Karpas-422 (cell line): Measurements from ENCODE around the gene GLP2R. TPM values are rescaled to one million over a fixed set of nuclear protein-coding genes. Genes with fewer than 3 reads are reported as not detected.
"Not testable (repeated sequence)": the region's sequence is repeated elsewhere in the genome, so short reads cannot be mapped to it uniquely, and the experiment has no call there.

Experiments
- DNase-seq: peaks from one replicate; pipeline ENCODE4 v3.0.0-alpha.2; 2015
- H2AFZ ChIP-seq: fragments of 200-600 bp; sonication (generic); 2 replicates; pipeline ENCODE4 v1.6.1; 2014; ENCODE audit warnings: antibody characterized with exemption, low read length, mixed read lengths
- H3K27ac ChIP-seq: fragments of 200-600 bp; sonication (generic); 2 replicates; pipeline ENCODE4 v1.5.1; 2014; ENCODE audit warnings: mild to moderate bottlenecking, low read length, moderate library complexity
- H3K27me3 ChIP-seq: fragments of 200-600 bp; sonication (generic); 2 replicates; pipeline ENCODE4 v1.6.1; 2014; ENCODE audit warnings: low read length, mixed read lengths
- H3K36me3 ChIP-seq: fragments of 200-600 bp; sonication (generic); 2 replicates; pipeline ENCODE4 v1.6.1; 2014; ENCODE audit warnings: low read length, mixed read lengths; ENCODE audit not compliant: insufficient read depth
- H3K4me1 ChIP-seq: fragments of 200-600 bp; sonication (generic); 2 replicates; pipeline ENCODE4 v1.6.1; 2014; ENCODE audit warnings: mild to moderate bottlenecking, low read length, mixed read lengths
- H3K4me2 ChIP-seq: fragments of 200-600 bp; sonication (generic); 2 replicates; pipeline ENCODE4 v1.6.1; 2014; ENCODE audit warnings: low read length, low read depth, mild to moderate bottlenecking; ENCODE audit not compliant: poor library complexity, severe bottlenecking
- H3K4me3 ChIP-seq: fragments of 200-600 bp; sonication (generic); 2 replicates; pipeline ENCODE4 v1.5.1; 2014; ENCODE audit warnings: mild to moderate bottlenecking, antibody characterized with exemption, low read length, mixed read lengths
- H3K79me2 ChIP-seq: fragments of 200-600 bp; sonication (generic); 2 replicates; pipeline ENCODE4 v1.6.1; 2014; ENCODE audit warnings: mild to moderate bottlenecking, low read length, mixed read lengths
- H3K9ac ChIP-seq: fragments of 200-600 bp; sonication (generic); 2 replicates; pipeline ENCODE4 v1.6.0; 2014; ENCODE audit warnings: low read length
- H3K9me2 ChIP-seq: fragments of 200-600 bp; sonication (generic), shearing (Covaris generic); replicated peaks from 2 replicates; pipeline ENCODE4 v1.6.0; 2014; ENCODE audit warnings: mild to moderate bottlenecking, low read length, moderate library complexity; ENCODE audit not compliant: insufficient read depth
- H3K9me3 ChIP-seq: fragments of 300-700, 200-600 bp; sonication (generic); 2 replicates; pipeline ENCODE4 v1.6.1; 2014; ENCODE audit warnings: low read length, mixed read lengths
- H4K20me1 ChIP-seq: fragments of 200-600 bp; sonication (generic); 2 replicates; pipeline ENCODE4 v1.6.1; 2014; ENCODE audit warnings: mild to moderate bottlenecking, antibody characterized with exemption, low read length, low read depth; ENCODE audit not compliant: insufficient read depth
- total RNA-seq: library from RNA; depleted of rRNA; stranded (reverse); fragments of >200 nt; shearing (Covaris generic); gene quantifications from 2 replicates; pipeline ENCODE4 v1.2.3, GENCODE V29; 2014; ENCODE audit warnings: low replicate concordance; rRNA removed

GLP2R gene
- not detected in 2 replicates for total RNA-seq

GRCh38 chr17:9825641-9826150 is at the start of gene GLP2R:
TSS of gene GLP2R (plus strand) at chr17:9825924. CDS start at chr17:9826064, 140 bp downstream.
- no peaks in the 10 kb centered on the region for H3K9me2 ChIP-seq

GRCh38 chr17:9776911-9777310 is 48.8 kb upstream of the GLP2R start:
- Histone ChIP-seq H3K4me1 (no peaks in the 10 kb centered on the region), H4K20me1 (no peaks in the 10 kb centered on the region), H3K4me2 (no peak overlapping the region), H3K27ac (no peak overlapping the region), H3K9ac (no peak overlapping the region), H3K79me2 (no peaks in the 10 kb centered on the region), H2AFZ (no peak overlapping the region), H3K9me3 (no peaks in the 10 kb centered on the region), H3K36me3 (no peaks in the 10 kb centered on the region), H3K27me3 (no peaks in the 10 kb centered on the region), H3K9me2 (no peaks in the 10 kb centered on the region), H3K4me3 (no peak overlapping the region)
- DNase-seq = no peak

More at GRCh38 chr17:9825641-9826150, at the start of gene GLP2R:
- H3K4me1 ChIP-seq = no peaks in the 10 kb centered on the region
- H3K79me2 ChIP-seq = no peaks in the 10 kb centered on the region
- H3K4me2 ChIP-seq = no peak within 1 kb of the TSS
- no peaks in the 10 kb centered on the region for H3K27me3 ChIP-seq
- DNase-seq = no peak
- H4K20me1 ChIP-seq = no peaks in the 10 kb centered on the region
- no peak within 1 kb of the TSS for H3K4me3 ChIP-seq
- H3K9ac ChIP-seq = no peak within 1 kb of the TSS
- H3K9me3 ChIP-seq = no peaks in the 10 kb centered on the region
- no peak within 1 kb of the TSS for H3K27ac ChIP-seq
- no peaks in the 10 kb centered on the region for H3K36me3 ChIP-seq
- H2AFZ ChIP-seq = no peak within 1 kb of the TSS

DNA sequence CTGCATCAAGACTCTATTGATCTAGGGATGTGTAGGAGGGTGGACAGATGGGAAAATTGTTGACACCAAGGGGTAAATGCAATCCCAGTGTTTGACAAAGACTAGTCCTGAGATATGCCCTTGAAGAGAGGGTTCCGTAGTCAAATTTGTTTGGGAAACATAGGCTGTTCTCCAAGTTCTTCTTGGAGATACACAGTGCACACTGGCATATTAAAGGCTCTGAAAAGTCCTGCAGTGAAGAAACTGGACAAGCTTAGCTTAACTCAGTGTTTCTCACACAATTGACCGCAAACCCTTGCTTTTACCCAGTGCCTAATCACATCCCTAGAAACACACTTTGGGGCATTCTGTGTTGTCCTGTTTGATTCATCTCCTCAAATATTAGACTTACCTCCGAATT is 45.2 kb upstream of the GLP2R start:
- Histone ChIP-seq H2AFZ (no peak overlapping the region), H3K27ac (no peak overlapping the region), H3K79me2 (no peaks in the 10 kb centered on the region), H3K36me3 (no peaks in the 10 kb centered on the region), H3K4me3 (no peak overlapping the region), H3K4me1 (no peaks in the 10 kb centered on the region), H4K20me1 (no peaks in the 10 kb centered on the region), H3K9me2 (no peaks in the 10 kb centered on the region), H3K27me3 (no peaks in the 10 kb centered on the region), H3K9ac (no peak overlapping the region), H3K4me2 (no peak overlapping the region), H3K9me3 (no peaks in the 10 kb centered on the region)
- DNase-seq = no peak

GRCh38 chr17:9783050-9783449 is 42.7 kb upstream of the GLP2R start:
- Histone ChIP-seq H3K79me2 (no peaks in the 10 kb centered on the region), H4K20me1 (no peaks in the 10 kb centered on the region), H3K27me3 (no peaks in the 10 kb centered on the region), H3K4me3 (no peak overlapping the region), H3K4me1 (no peaks in the 10 kb centered on the region), H3K4me2 (no peak overlapping the region), H3K9me2 (no peaks in the 10 kb centered on the region), H3K36me3 (no peaks in the 10 kb centered on the region), H3K27ac (no peak overlapping the region), H2AFZ (no peak overlapping the region), H3K9ac (no peak overlapping the region), H3K9me3 (no peaks in the 10 kb centered on the region)
- no peak for DNase-seq

DNA sequence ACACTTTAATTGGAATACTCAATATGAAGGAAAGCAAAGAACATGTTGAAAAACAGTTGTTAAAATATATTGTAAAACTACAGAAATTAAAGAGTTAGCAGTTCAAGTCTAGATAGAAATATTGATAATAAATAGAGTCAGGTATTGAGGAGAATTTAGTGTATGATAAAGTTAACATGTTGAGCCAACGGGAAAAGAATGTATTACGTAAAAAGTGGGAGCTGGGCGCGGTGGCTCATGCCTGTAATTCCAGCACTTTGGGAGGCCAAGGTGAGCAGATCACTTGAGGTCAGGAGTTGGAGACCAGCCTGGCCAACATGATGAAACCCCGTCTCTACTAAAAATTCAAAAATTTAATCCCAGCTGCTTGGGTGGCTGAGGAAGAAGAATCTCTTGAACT is 42.3 kb upstream of the GLP2R start:
- H3K27ac ChIP-seq, H3K36me3 ChIP-seq, H3K27me3 ChIP-seq, H3K4me1 ChIP-seq, H3K4me2 ChIP-seq, H3K9me2 ChIP-seq, H3K4me3 ChIP-seq, H3K9ac ChIP-seq, DNase-seq, H3K79me2 ChIP-seq, H3K9me3 ChIP-seq, H4K20me1 ChIP-seq, H2AFZ ChIP-seq: not testable (repeated sequence)

- Histone ChIP-seq H3K4me2 (no peak overlapping the region), H3K9ac (no peak overlapping the region)
Observed at GRCh38 chr17:9784544-9784943, 41.2 kb upstream of the GLP2R start.

DNA sequence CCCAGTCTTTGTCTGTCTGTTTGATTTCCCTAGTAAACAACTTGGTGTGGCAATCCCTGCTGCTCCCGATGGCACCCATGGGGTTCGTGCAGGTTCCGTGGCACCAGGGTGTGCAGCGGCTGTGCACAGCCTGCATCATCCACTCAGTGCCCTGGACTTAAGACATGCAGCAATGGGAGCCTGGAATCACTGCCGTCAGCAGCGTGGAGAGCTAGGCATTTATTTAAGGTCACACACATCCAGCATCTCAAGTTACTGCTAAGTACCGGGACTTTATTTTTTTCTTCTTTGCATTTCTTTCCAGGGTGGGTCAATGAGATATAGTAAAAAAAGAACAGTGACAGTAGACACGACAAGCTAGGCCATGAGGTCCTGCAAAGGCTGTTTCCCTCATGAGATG is 37.1 kb upstream of the GLP2R start:
- Histone ChIP-seq H3K27me3 (no peaks in the 10 kb centered on the region), H3K27ac (no peak overlapping the region), H4K20me1 (no peaks in the 10 kb centered on the region), H3K9ac (no peak overlapping the region), H3K4me1 (no peaks in the 10 kb centered on the region), H3K4me2 (no peak overlapping the region), H3K4me3 (no peak overlapping the region), H3K79me2 (no peaks in the 10 kb centered on the region), H3K36me3 (no peaks in the 10 kb centered on the region), H2AFZ (no peak overlapping the region), H3K9me3 (no peaks in the 10 kb centered on the region), H3K9me2 (no peaks in the 10 kb centered on the region)
- DNase-seq = no peak

More at GRCh38 chr17:9784544-9784943, 41.2 kb upstream of the GLP2R start:
- DNase-seq = no peak
- Histone ChIP-seq H2AFZ (no peak overlapping the region), H4K20me1 (no peaks in the 10 kb centered on the region), H3K4me3 (no peak overlapping the region), H3K4me1 (no peaks in the 10 kb centered on the region), H3K36me3 (no peaks in the 10 kb centered on the region), H3K9me2 (no peaks in the 10 kb centered on the region), H3K79me2 (no peaks in the 10 kb centered on the region), H3K9me3 (no peaks in the 10 kb centered on the region), H3K27ac (no peak overlapping the region), H3K27me3 (no peaks in the 10 kb centered on the region)

GRCh38 chr17:9790316-9790715 is 35.4 kb upstream of the GLP2R start:
- Histone ChIP-seq H3K4me3 (no peak overlapping the region), H3K9me3 (no peaks in the 10 kb centered on the region), H3K4me2 (no peak overlapping the region), H3K79me2 (no peaks in the 10 kb centered on the region), H3K36me3 (no peaks in the 10 kb centered on the region), H3K27ac (no peak overlapping the region), H3K9ac (no peak overlapping the region), H3K9me2 (no peaks in the 10 kb centered on the region), H3K27me3 (no peaks in the 10 kb centered on the region), H4K20me1 (no peaks in the 10 kb centered on the region), H3K4me1 (no peaks in the 10 kb centered on the region), H2AFZ (no peak overlapping the region)
- DNase-seq = no peak
